ENCODE measurements around the gene TOE1.

The TOE1 gene

GRCh38 chr1:45302505-45303150, 37.3 kb upstream of the TOE1 start:
- no peak for TF ChIP-seq CTCF (IDR thresholded peaks at IDR 0.05; ENCODE audit: insufficient read depth, low read depth, low read length, missing control alignments)
- DNase-seq (ENCODE audit: low read depth), result no peak
- H3K4me3 ChIP-seq (ENCODE audit: low read depth, low read length), result peak overlapping the region; percentile 80

- peak; percentile 76 for TF ChIP-seq CTCF (IDR thresholded peaks at IDR 0.05; ENCODE audit: insufficient read depth, low read depth, low read length, missing control alignments)
- H3K4me3 ChIP-seq (ENCODE audit: low read depth, low read length), result peak overlapping the region; percentile 80
- peak; percentile 99 for DNase-seq (ENCODE audit: low read depth)
These were observed 36.3 kb upstream of the TOE1 start for GRCh38 chr1:45303520-45304310.

- no peak for TF ChIP-seq CTCF (IDR thresholded peaks at IDR 0.05; ENCODE audit: insufficient read depth, low read depth, low read length, missing control alignments)
- peak; percentile 70 for DNase-seq (ENCODE audit: low read depth)
- peak overlapping the region; percentile 74 for H3K4me3 ChIP-seq (ENCODE audit: low read depth, low read length)
These were observed 35.5 kb upstream of the TOE1 start for GRCh38 chr1:45304311-45305081.

GRCh38 chr1:45305231-45305630, 34.7 kb upstream of the TOE1 start:
- no peak for DNase-seq (ENCODE audit: low read depth)
- no peak for TF ChIP-seq CTCF (IDR thresholded peaks at IDR 0.05; ENCODE audit: insufficient read depth, low read depth, low read length, missing control alignments)
- peak overlapping the region; percentile 74 for H3K4me3 ChIP-seq (ENCODE audit: low read depth, low read length)

GRCh38 chr1:45306319-45306718, 33.7 kb upstream of the TOE1 start:
- TF ChIP-seq CTCF (IDR thresholded peaks at IDR 0.05; ENCODE audit: insufficient read depth, low read depth, low read length, missing control alignments), result no peak
- peak; percentile 87 for DNase-seq (ENCODE audit: low read depth)
- peak overlapping the region; percentile 31 for H3K4me3 ChIP-seq (ENCODE audit: low read depth, low read length)

- peak overlapping the region; percentile 31; the same call in 1 of the 2 replicates for H3K4me3 ChIP-seq (ENCODE audit: low read depth, low read length)
- TF ChIP-seq CTCF (IDR thresholded peaks at IDR 0.05; ENCODE audit: insufficient read depth, low read depth, low read length, missing control alignments), result no peak
These were observed 33.1 kb upstream of the TOE1 start for GRCh38 chr1:45306905-45307304.

More at GRCh38 chr1:45306905-45307304, 33.1 kb upstream of the TOE1 start:
- no peak for DNase-seq (ENCODE audit: low read depth)

Measured in GM12865 (cell line).